ENCODE results near the gene ANKS4B. TPM values are rescaled to one million over a fixed set of nuclear protein-coding genes. Genes with fewer than 3 reads are reported as not detected.

ANKS4B gene
- total and polyA plus RNA-seq, 2 donors (not counting 3 experiments of a cell fraction or from before 2014, with no cell fraction given), result not detected

DNA sequence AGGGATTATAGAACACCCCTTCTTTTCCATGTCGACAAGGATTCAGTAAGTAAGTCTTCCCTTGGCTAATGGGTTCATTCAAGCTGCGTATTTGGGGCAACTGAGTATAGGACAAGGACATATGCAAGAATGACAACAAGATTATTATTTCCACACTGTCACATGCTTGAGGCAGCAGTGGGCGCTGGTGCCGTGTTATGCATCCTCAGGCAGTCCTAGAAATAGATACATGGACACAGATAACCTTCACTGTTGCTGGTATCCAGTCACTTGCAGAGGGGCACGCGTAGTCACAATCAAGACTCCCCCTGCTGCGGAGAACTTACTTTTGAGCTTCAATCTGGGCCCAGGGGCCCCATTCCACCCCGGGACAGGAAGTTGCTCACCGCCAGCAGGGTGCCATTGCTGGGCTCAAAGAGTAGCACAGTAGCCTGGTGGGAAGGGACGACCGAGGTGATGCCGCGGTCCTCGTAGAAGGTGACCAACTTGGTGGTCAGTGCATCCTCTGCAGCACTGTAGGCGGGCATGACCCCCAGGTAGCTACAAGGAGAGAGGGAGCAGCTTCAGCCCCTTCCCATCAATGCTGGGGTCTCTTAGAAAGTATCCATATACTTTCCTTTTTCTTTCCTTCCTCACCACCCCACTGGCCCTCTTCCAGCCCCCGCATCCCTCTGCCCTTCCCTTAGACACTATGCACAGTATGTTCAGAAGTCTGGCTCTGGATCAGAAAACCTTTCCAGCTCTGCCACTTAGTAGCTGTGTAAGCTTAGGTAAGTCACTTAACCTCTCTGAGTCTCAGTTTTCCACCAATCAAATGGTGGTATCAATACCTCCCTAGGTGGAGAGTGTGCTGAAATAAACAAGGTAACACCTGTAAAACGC is 43.8 kb downstream of the ANKS4B start:
- CTCF ChIA-PET, result interaction anchor here (1.2 to 3.4 kb wide), 5 partner anchors 8 to 121 kb away, joined by 3 to 19 read pairs (median 7); no protein-coding TSS in a partner anchor
- Histone ChIP-seq H3K9me1 (replicated peaks; ENCODE audit: control insufficient read depth, extremely low read depth, insufficient read depth, low read length) (no peaks in the 10 kb centered on the region), H3K27me3 (ENCODE audit: control insufficient read depth in 2 of 2, insufficient read depth in 2 of 2, low read length in 2 of 2) (peaks cover 23 to 32% of the 10 kb centered on the region in 2 experiments), H3K27ac (ENCODE audit: insufficient read depth, low read depth, low read length) (no peak overlapping the region), H3K4me3 (replicated peaks in 1 of 3; ENCODE audit: insufficient read depth in 1 of 3, low read depth in 1 of 3, low read length in 3 of 3) (no peak overlapping the region), H3K9me3 (replicated peaks; ENCODE audit: control insufficient read depth, insufficient read depth, low read length) (no peaks in the 10 kb centered on the region), H3K36me3 (ENCODE audit: control insufficient read depth in 2 of 2, extremely low read depth in 1 of 2, insufficient read depth in 2 of 2, low read length in 2 of 2) (no peaks in the 10 kb centered on the region), H3K4me1 (ENCODE audit: control insufficient read depth, extremely low read depth, insufficient read depth, low read length) (peaks cover 2% of the 10 kb centered on the region), H3K4me2 (ENCODE audit: insufficient read depth, low read length) (no peak overlapping the region), H3K79me2 (ENCODE audit: control insufficient read depth, insufficient read depth, low read length) (no peaks in the 10 kb centered on the region), H3K9ac (replicated peaks; ENCODE audit: extremely low read depth, insufficient read depth, low read length) (no peak overlapping the region), H2AFZ (ENCODE audit: low read depth, low read length) (no peak overlapping the region), H4K20me1 (replicated peaks; ENCODE audit: control insufficient read depth, extremely low read depth, insufficient read depth, low read length) (no peaks in the 10 kb centered on the region)
- no TSS peak for BruUV-seq (replicated peaks)
- FAIRE-seq (no peak), DNase-seq (ENCODE audit: low read depth, low spot score) (no peak)
- TF ChIP-seq, protein P1, sequence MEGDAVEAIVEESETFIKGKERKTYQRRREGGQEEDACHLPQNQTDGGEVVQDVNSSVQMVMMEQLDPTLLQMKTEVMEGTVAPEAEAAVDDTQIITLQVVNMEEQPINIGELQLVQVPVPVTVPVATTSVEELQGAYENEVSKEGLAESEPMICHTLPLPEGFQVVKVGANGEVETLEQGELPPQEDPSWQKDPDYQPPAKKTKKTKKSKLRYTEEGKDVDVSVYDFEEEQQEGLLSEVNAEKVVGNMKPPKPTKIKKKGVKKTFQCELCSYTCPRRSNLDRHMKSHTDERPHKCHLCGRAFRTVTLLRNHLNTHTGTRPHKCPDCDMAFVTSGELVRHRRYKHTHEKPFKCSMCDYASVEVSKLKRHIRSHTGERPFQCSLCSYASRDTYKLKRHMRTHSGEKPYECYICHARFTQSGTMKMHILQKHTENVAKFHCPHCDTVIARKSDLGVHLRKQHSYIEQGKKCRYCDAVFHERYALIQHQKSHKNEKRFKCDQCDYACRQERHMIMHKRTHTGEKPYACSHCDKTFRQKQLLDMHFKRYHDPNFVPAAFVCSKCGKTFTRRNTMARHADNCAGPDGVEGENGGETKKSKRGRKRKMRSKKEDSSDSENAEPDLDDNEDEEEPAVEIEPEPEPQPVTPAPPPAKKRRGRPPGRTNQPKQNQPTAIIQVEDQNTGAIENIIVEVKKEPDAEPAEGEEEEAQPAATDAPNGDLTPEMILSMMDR (IDR thresholded peaks at IDR 0.05; ENCODE audit: extremely low read depth in 1 of 2, insufficient read depth in 1 of 2, low read depth in 1 of 2, low read length in 2 of 2), result no peak
- peak; percentile 35 for TF ChIP-seq EZH2 (IDR thresholded peaks at IDR 0.05; ENCODE audit: borderline replicate concordance, low read depth, low read length, severe bottlenecking)
- POLR2A ChIA-PET, result no interaction called here
- dilution Hi-C loops (cut with MboI; ENCODE audit: extremely low pct_ligation_motif_present, low sequenced_read_pairs) (no loop called here), intact Hi-C loops (cut with micrococcal nuclease) (loop anchor here (5.0 kb wide), 1 partner anchor 425 kb away; no protein-coding TSS in a partner anchor)

Measured in endothelial cell of umbilical vein (primary cell).